ENCODE measurements around the gene DNAJB1.
A peak's percentile ranks its signal among the peaks of the same experiment; 100 is the strongest.
"Not testable (repeated sequence)": the region's sequence is repeated elsewhere in the genome, so short reads cannot be mapped to it uniquely, and the experiment has no call there.

Gene DNAJB1

DNA sequence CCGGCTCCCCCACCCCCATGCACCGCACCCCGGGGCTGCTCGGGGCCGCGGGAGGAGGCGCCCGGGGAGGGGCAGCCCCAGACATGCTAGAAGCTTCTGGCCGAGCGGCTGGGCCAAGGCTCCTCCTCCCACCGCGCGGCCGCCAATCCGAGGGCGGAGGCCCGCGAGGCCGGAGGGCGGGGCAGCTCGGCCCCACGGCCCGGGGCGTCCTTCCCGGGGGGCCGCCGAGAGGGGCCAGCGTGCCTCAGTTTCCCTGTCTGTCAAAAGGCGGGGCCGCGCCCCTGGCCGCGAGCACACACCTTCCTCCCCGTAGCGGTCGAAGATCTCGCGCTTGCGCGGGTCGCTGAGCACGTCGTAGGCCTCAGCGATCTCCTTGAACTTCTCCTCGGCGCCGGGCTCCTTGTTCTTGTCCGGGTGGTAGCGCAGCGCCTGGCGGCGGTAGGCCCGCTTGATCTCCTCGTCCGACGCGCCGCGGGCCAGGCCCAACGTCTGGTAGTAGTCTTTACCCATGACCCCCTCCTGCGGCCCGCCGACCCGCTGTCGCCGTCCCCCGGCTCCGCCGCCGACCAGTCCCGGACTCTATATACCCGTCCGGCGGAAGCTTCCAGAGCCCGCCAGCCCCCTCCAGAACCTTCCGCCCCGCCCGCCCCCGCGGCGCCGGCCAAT lies at the start of gene DNAJB1:
Gene DNAJB1 (minus strand): TSS at position 558 of the 666 bp plus-strand sequence. CDS start 48 bp downstream, at position 510.
- DNase-seq (ENCODE audit: low spot score), result peak; percentile 84

DNA sequence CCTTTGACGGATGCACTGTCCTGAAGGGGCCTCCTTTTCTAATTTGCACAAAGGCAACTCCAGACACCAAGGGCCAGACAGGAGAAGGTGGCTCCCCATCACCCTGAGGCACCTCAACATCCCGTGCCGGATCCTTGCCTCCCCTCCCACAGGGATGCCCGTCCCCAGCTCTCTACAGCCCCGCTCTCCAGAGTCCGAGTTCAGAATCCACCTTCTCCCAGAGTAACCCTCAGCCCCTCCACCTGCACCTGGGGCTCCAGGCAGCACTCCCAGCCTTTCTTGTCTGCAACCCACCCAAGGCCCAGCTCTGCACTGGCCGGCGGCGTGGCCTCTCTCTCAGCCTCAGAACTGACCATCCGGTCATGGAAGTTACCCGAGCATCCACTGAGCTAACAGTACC lies 48.9 kb upstream of the DNAJB1 start:
- no peak for DNase-seq (ENCODE audit: low spot score)

DNA sequence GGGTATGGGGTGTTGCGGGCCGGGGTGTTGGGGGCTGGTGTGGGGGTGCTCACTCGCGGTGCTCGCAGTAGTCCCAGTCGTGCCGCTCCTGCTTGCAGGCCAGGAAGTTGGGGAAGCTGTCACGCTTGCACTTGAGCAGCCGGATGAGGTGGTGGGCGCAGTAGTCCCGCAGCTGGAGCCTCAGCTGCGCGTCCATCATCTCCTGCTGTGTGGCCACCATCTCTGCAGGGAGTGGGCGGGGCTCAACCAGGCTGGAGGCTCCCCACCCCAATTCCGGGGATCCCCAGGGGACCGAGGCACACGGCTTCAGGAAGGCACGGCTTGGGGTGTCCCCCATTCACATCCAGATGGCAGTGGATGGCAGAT lies 48.5 kb upstream of the DNAJB1 start:
- no peak for DNase-seq (ENCODE audit: low spot score)

DNA sequence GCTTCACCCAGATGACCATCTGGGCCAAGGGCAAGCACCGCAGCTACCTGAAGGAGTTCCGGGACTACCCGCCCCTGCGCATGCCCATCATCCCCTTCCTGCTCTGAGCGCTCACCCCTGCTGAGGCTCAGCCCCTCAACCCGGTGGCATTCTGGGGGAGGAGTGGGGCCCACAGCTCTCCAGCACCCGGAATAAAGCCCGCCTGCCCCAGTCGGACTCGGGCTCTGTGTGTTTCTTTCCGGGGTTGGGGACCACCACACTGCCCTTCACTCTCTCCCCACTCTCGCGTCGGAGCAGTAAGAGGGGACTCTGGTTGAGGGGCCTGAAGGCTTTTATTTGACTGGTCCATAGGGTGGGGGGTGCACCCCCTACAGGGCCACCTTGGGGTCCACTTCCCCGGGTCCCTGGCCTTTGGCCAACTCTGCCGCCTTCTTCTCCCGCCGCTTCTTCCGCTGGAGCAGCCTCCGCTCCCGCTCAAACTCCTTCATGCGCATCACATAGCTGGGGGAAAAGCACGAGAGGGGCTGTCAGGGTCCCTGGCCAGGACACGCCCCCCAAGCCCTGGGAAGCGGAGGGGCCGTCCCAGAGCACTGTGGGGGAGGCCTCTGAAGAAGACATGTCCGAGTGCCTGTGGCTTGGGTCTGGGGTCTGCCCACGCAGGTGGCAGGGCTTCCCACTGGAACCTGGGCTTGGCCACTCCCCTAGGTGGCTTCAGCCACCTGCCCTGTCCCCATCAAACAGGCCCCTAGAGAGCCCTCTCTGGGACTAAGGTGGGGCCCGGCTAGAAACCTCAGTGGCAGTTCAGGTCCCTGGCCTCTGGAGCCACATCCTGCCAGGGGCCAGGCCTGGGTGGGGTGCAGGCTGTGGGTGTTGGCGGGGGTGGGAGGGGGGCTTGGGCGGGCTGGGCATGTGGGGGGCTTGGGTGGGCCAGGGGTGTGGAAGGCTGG lies 47.8 kb upstream of the DNAJB1 start:
- DNase-seq (ENCODE audit: low spot score), result no peak

DNA sequence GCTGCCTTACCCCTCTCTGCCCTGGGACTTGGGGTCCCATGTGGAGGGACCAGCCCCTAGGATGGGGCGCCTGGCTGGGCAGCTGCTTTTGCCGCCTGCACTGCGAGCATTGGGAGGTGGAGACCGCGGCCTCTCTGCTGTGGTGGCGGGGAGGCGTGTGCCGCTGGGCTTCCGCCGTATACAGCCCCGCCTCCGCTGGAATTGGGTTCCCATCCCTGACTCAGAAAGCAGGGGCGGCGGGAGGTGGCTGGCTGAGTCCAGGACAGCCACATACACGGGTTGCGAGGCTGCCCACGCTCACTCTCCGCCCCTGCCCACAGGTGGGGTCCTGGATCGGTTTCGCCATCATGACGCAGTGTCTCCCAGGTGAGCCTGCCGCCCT lies 47.1 kb upstream of the DNAJB1 start:
- no peak for DNase-seq (ENCODE audit: low spot score)

DNA sequence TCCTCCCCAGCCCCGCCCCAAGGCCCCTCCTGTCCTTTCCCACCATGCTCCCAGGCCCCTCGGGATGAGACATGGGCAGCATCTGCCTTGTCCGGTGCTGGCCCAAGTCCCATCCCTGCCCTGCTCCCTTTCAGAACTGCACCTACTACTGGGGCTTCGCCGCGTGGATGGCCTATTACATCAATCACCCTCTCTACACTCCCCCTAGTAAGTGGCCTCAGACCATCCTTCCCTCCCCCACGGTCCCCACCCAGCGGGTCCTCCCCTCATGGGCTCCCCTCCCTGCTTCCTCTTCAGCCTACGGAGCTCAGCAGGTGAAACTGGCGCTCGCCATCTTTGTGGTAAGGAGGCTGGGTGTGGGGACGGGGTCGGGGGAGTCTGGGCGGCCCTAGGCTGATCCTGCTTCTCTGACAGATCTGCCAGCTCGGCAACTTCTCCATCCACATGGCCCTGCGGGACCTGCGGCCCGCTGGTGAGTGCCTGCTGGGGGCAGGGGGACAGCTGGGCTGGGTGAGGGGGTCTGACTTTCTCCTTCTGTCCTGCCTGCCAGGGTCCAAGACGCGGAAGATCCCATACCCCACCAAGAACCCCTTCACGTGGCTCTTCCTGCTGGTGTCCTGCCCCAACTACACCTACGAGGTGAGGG lies 46.6 kb upstream of the DNAJB1 start:
- not testable (repeated sequence) for DNase-seq (ENCODE audit: low spot score)

DNA sequence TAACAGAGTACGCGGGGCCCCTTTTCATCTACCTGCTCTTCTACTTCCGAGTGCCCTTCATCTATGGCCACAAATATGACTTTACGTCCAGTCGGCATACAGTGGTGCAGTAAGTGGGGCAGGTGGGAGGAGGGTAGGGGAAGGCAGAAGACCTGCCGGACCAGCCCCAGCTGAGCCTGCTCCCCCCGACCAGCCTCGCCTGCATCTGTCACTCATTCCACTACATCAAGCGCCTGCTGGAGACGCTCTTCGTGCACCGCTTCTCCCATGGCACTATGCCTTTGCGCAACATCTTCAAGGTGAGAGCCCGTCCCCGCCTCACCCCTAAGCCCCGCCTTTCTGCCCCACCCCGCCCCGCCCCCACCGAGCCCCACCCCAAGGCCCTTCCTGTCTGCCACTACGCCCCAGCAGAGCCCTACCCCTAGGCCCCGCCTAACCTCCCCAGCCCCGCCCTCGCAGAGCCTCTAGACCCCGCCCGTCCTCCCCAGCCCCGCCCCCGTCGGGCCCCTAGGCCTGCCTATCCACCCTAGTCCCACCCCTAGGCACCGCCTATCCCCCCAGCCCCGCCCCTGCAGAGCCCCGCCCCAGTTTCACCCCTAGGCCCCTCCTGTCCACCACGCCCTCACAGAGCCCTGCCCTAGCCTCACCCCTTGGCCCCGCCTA lies 45.9 kb upstream of the DNAJB1 start:
- no peak for DNase-seq (ENCODE audit: low spot score)

DNA sequence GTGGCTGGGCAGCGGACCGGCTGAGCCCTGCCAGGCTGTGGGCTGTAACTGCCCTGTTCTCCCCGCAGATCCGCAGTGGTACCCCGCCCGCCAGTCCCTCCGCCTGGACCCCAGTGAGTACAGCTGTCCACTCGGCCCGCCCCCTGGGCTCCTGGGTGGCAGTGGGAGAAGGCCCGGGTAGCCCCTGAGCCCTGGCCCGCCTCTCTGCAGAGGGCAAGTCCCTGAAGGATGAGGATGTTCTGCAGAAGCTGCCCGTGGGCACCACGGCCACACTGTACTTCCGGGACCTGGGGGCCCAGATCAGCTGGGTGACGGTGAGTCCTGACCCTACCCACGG lies 45.4 kb upstream of the DNAJB1 start:
- no peak for DNase-seq (ENCODE audit: low spot score)

DNA sequence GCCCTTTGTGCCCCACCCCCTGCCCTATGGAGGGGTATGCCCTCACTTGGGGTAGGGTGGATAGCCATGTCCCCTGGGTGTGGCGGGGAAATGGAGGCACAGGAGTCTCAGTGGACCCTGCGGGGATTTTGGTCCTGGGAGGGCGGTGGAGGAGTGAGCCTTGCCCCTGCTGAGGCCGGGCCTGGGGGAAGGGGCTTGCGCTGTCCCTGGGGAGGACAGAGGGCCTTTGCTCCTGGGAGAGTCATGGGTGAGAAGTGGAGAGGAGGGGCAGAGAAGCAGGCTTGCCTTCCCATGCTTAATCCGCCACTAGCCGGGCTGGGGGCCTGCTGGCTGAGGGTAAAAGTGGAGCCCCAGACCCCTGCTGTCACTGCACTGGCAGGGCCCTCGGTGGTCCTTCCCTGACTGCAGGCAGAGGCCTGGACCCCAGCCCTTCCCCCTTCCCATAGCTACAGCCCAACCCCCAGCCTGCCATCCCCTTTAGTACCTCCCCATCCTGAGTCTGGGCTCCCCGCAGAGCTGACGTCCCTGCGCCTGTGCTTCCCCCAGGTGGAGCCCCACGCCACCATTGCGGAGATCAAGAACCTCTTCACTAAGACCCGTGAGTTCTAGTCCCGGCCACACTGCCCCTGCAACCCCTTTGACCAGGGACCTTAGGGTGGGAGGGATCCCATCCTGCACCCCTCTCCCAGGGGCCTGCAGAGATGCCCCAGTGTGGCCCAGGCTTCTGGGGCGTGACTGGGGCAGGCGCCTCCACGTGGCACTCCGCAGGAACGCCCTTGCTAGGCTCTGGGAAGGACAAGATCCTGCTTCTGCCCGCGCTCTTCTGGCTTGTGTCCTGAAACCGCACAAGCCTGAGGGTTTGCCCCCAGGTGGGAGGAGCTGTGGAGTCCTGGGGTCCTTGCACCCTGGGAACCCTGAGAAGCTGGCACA lies 44.7 kb upstream of the DNAJB1 start:
- no peak for DNase-seq (ENCODE audit: low spot score)

DNA sequence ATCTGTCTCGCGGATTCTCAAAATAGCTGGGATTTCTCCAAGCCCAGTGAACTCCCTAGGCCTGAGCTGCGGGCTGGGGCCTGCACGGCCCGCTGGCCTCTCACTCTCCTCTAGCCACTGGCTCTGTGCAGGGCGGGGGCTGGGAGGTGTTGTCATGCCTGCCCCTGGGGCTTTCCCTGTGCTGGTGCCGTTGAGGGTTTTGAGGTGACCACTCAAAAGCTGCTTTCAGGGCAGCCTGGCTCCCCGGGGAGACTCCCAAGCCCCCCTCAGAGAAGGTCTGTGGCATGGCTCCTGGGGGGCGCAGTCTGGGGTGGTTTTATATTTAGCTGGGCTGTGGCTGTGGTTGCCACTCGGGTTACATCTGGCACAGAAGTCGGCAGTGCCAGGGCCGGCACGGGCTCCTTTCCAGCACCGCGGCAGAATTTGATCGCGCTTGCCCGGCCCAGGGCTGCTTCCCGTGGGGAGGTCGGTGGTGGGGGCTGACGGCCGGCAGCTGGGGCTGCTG lies 43.7 kb upstream of the DNAJB1 start:
- peak; percentile 57 for DNase-seq (ENCODE audit: low spot score)

DNA sequence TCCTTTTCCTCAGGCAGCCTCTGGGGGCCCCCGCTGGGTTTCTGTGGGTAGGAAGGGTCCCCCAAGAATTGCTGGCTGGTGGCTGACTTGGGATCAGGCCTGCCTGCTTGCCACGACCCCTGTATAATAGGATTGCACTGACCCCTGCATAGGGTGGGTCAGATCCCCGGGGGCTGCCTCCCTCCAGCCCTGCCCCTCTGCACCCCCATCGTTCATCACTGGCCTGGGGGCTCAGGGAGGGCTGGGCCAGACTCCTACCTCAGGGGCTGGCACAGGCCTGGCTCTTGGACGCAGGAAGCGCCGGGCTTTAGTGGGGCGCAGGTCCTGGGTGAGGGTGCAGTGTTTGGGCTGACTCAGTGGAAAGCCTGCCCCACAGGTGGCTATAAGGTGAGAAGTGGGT lies 43.1 kb upstream of the DNAJB1 start:
- no peak for DNase-seq (ENCODE audit: low spot score)

DNA sequence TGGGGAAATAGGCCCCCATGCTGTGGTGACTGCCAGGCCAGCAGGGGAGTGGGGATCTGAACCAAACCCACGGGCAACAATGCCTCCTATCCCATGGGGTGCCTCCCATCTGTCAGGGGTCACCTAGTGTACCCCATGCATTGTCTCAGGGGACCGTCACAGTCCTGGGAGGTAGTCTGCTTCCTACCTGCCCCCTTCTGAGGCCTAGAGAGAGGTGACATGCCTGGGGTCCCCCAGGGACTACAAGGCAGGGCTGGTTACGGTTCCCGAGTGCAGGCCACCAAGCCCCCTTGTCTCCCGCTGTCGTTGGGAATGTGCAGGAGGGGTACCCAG lies 42.5 kb upstream of the DNAJB1 start:
- DNase-seq (ENCODE audit: low spot score), result no peak

DNA sequence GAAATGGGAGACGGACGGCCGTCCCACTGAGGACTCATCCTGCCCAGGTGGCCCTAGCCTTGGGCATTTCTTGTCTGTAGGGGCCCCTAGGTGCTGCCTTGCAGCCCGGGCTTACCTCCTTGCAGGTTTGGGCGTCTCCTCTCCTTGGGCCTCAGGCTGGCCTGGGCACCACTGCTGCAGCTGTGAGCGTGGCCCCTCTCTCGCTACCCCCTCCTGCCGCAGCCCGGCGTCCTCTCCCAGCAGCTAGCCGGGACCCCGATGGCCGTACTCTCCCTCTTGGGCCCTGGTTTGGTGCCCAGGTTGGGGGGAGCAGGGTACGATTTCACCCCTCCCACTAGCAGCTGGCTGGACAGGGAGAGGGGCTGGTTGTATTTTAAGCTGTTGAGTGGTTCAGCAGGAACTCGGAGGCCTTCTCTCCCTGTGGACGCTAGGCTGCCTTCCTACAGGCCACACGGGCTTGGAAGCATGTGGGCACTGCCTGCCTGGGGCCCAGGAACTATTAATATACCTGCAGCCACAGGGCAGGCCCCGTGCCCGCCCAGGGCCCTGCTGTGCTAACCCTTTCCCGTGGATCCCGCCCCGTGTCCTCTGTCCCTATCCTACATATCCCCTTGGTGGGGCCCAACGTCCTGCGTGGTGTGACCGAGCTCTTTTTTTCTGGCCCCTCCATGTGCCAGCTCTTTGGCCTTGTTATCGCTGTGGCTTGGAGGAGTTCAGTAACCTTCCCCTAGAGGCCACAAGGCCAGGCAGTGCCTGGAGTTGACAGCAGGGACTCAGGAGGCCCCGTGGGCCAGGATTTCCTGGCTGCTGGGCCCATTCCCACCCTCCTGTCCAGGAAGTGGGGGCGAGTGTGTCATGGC lies 41.9 kb upstream of the DNAJB1 start:
- DNase-seq (ENCODE audit: low spot score), result no peak

DNA sequence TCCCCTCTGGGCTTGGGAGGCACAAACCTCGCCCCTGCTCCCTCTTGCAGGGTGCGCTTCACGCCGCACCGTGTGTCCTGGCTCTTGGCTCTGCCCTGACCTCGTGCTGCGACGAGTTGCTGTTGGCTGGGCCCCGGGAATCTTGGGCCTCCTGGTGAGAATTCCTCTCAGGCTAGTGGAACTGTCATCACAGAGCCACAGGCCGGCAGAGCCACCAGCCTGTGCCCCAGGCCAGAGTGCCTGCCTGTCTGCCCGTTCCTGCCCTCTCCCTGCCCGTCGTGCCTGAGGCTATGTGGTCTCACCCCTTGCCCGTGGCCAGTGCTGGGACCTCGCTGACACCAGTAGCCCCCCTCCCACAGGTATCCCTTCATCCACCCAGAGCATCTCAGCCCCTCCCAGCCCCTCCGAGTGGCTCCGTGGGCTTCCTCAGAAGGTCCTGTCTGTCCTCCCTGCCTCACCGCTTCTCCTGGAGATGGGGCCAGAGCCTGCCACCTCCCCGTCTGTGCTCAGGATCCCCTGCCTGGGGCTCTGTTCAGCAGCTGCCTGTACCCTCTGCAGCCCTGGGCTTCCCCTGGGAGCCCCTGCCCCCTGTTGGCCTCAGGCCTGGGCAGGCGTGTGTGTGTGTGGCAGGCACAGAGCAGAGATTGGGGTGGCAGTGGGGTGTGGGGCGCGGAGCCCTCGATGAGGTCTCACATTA lies 40.3 kb upstream of the DNAJB1 start:
- DNase-seq (ENCODE audit: low spot score), result no peak

DNA sequence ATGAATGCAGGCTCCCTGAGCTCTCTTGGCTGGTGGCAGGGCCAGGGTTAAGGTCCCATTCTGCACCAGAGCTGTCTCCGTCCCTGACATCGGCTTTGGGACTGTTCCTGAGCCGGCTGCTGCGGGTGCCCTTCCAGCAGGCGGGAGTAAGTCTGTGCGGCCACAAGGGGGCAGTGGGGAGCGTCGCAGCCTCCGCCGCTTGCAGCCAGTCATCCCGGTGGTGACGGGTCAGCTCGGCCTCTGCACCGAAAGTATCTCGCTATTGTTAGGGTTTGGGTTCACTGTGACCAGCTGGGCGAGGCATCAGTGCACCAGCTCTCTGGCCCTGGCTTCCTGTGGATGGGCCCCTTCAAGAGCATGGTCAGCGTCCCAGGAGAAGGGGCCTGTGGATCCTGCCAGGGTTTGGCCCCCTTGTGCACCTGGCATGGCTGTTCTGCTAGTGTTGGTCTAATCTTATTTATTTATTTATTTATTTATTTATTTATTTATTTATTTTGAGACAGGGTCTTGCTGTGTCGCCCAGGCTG lies 38.5 kb upstream of the DNAJB1 start:
- DNase-seq (ENCODE audit: low spot score), result peak; percentile 87

DNA sequence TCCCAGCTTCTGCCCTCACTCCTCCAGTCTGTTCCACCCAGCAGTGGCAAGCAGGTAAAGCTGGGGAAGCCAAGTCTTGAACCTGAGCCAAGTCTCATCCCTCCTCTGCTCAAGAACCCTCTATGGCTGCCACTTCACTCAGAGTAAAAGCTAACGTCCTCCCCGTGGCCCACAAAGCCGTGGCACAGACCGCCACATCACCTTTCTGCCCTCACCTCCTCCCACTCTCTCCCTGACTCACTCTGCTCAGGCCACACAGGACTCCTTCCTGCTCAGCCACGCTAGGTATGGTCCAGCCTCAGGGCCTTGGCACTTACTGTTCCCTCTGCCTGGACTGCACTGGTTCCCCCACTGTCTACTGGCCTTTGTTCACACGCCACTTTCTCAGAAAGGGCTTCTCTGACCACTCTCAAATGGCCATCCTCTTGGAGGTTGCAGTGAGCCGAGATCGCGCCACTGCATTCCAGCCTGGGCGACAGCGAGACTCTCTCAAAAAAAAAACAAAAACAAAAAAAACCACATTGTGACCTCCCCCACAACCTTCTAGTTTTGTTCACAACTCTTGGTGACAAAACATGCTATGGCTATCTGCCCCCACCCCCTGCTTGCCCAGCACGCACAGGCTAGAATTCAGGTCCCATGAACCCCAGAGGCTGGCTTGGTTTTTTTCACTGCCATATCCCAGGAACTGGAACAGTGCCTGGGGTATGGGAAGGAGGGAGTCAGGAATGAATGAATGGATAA lies 37.9 kb upstream of the DNAJB1 start:
- peak; percentile 71 for DNase-seq (ENCODE audit: low spot score)

DNA sequence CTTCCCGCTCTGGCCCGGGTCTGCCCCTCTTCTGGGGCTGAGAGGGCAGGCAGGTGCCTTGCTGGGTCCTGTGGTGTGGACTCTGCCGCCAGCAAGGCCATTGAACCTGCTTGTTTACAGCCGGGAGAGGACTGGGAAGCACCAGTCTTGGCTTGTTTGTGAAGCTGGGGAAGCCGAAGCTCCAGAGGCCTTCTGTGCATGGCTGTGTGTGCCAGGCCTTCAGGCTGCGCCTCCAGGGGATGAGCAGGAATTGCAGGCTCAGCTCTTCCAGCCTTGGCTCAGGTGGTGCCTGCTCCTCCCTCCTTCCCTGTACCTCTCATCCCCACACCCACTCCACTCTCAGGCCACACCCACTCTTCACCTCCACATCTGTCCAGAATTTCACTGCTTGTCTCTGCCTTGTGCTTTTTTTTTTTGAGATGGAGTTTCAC lies 36.2 kb upstream of the DNAJB1 start:
- DNase-seq (ENCODE audit: low spot score), result peak; percentile 20

DNA sequence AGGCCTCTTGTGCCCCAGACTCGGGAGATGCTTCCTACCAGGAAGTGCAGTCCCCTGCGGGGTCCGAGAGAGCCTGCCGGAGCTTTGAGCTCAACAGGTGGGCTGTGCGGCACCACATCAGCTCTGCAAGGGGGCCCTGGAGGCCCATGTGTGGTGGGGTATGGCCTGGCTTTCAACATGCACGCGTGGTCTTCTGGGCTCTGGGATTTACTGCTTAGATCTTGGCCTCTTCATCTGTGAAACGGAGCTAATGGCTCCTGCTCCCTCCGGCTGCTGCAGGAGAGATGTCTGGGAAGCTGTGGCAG lies 35.7 kb upstream of the DNAJB1 start:
- DNase-seq (ENCODE audit: low spot score), result no peak
